Panc1 (cell line): ENCODE data around the gene KIAA0232. TPM values are rescaled to one million over a fixed set of nuclear protein-coding genes. Genes with fewer than 3 reads are reported as not detected.

Experiments used
- ATAC-seq: fragments of 200-7000 bp; cut with Tn5 transposase; 2 replicates; pipeline ENCODE4 v1.9.1; 2020; ENCODE audit warnings: mild to moderate bottlenecking, moderate library complexity
- BruUV-seq: library from RNA; stranded (reverse); fragments of 400-500 nt; replicated peaks from 2 replicates; lab custom pipeline; 2021; lab: Mats Ljungman, UMichigan
- CTCF ChIA-PET: fragments of 300-600 bp; sonication (Branson Sonifier 250); formaldehyde crosslinking; loops from one replicate; lab custom pipeline; 2022; ENCODE audit warnings: antibody characterized with exemption; lab: Charles Lee
- POLR2A ChIA-PET: fragments of 300-600 bp; sonication (Branson Sonifier 250); formaldehyde crosslinking; loops from one replicate; lab custom pipeline; 2022; ENCODE audit warnings: antibody characterized with exemption; lab: Charles Lee
- DNase-seq: peaks from one replicate; pipeline ENCODE4 v3.0.0-alpha.2; 2010; ENCODE audit warnings: low read depth, low spot score
- H3K27ac ChIP-seq: 2 replicates; pipeline ENCODE4 v1.5.1; 2011; ENCODE audit warnings: mild to moderate bottlenecking, low read length, inconsistent platforms
- H3K27me3 ChIP-seq: fragments of 200-500 bp; sonication (Bioruptor generic); 2 replicates; pipeline ENCODE4 v1.6.0; 2014; ENCODE audit warnings: low read length, inconsistent platforms; ENCODE audit not compliant: control insufficient read depth, insufficient read depth
- H3K36me3 ChIP-seq: fragments of 200-500 bp; sonication (Bioruptor generic); 2 replicates; pipeline ENCODE4 v1.5.1; 2014; ENCODE audit warnings: inconsistent platforms, mild to moderate bottlenecking, low read length, moderate library complexity; ENCODE audit not compliant: control insufficient read depth, insufficient read depth
- H3K4me1 ChIP-seq: 2 replicates; pipeline ENCODE4 v1.5.1; 2011; ENCODE audit warnings: inconsistent platforms, mild to moderate bottlenecking, low read length, moderate library complexity; ENCODE audit not compliant: control insufficient read depth, insufficient read depth
- H3K4me3 ChIP-seq, 2 experiments: 2 replicates each; pipeline ENCODE4 v1.5.1; 2011 to 2012; ENCODE audit warnings: low read depth in 2 of 2, low read length in 2 of 2, mild to moderate bottlenecking in 2 of 2, inconsistent platforms in 1 of 2, moderate library complexity in 1 of 2
- H3K9me3 ChIP-seq: fragments of 200-500 bp; sonication (Bioruptor generic); 2 replicates; pipeline ENCODE4 v1.5.1; 2014; ENCODE audit warnings: low read depth, mild to moderate bottlenecking, inconsistent platforms, low read length, moderate library complexity; ENCODE audit not compliant: control insufficient read depth, insufficient read depth
- CTCF ChIP-seq: fragments of 450-650 bp; IDR thresholded peaks from 2 replicates; pipeline ENCODE4 v1.5.1; 2017; ENCODE audit warnings: mild to moderate bottlenecking
- POLR2AphosphoS5 ChIP-seq: IDR thresholded peaks from 2 replicates; pipeline ENCODE4 v1.6.1; 2012; ENCODE audit warnings: mild to moderate bottlenecking, low read depth, low read length, moderate library complexity
- REST ChIP-seq, 2 experiments: IDR thresholded peaks; 2 replicates each; pipeline ENCODE4 v1.6.1; 2011 to 2012; ENCODE audit warnings: low read depth in 2 of 2, control low read depth in 1 of 2, low read length in 1 of 2, mild to moderate bottlenecking in 1 of 2, moderate library complexity in 1 of 2; ENCODE audit not compliant: insufficient read depth in 1 of 2
- SIN3A ChIP-seq: IDR thresholded peaks from 2 replicates; pipeline ENCODE4 v1.6.1; 2012; ENCODE audit warnings: low read depth, mild to moderate bottlenecking, low read length, moderate library complexity, borderline replicate concordance; ENCODE audit not compliant: insufficient read depth
- TCF7L2 ChIP-seq: IDR thresholded peaks from 2 replicates; pipeline ENCODE4 v1.6.1; 2011; ENCODE audit warnings: mild to moderate bottlenecking, low read depth, low read length, inconsistent platforms
- in situ Hi-C: cut with HindIII; loops from 2 replicates; pipeline ENCODE4 v1.10.0; 2016; ENCODE audit warnings: low sequenced_read_pairs, low pct_unique_long_range_greater_than_20kb
- intact Hi-C: fragments of 100-400 bp; cut with micrococcal nuclease; formaldehyde crosslinking; loops from one replicate; pipeline ENCODE4 v1.10.0; 2022; ENCODE audit not compliant: unreplicated experiment
- total RNA-seq: library from RNA; stranded (reverse); gene quantifications from one replicate; pipeline ENCODE4 v1.2.1, GENCODE V29; 2021; ENCODE audit not compliant: unreplicated experiment

Gene KIAA0232
- total RNA-seq, 1 experiment from 2014 or later, result 20.2 TPM

GRCh38 chr4:6898763-6899162 lies 116.2 kb downstream of the KIAA0232 start:
- no peaks in the 10 kb centered on the region for H3K9me3 ChIP-seq
- no peaks in the 10 kb centered on the region for H3K27me3 ChIP-seq
- in situ Hi-C loops, result no loop called here
- no peaks in the 10 kb centered on the region for H3K36me3 ChIP-seq
- TF ChIP-seq CTCF (no peak), REST (IDR thresholded peaks at IDR 0.05; ENCODE audit: insufficient read depth in 1 of 2, low read depth in 2 of 2, low read length in 1 of 2) (no peak), POLR2AphosphoS5 (no peak), SIN3A (no peak), TCF7L2 (no peak)
- no peak overlapping the region for H3K4me3 ChIP-seq
- no peak for ATAC-seq
- H3K27ac ChIP-seq, result no peak overlapping the region
- H3K4me1 ChIP-seq, result no peaks in the 10 kb centered on the region
- intact Hi-C loops, result no loop called here
- no peak for DNase-seq
- POLR2A ChIA-PET, result no interaction called here
- no TSS peak for BruUV-seq
- CTCF ChIA-PET, result no interaction called here

DNA sequence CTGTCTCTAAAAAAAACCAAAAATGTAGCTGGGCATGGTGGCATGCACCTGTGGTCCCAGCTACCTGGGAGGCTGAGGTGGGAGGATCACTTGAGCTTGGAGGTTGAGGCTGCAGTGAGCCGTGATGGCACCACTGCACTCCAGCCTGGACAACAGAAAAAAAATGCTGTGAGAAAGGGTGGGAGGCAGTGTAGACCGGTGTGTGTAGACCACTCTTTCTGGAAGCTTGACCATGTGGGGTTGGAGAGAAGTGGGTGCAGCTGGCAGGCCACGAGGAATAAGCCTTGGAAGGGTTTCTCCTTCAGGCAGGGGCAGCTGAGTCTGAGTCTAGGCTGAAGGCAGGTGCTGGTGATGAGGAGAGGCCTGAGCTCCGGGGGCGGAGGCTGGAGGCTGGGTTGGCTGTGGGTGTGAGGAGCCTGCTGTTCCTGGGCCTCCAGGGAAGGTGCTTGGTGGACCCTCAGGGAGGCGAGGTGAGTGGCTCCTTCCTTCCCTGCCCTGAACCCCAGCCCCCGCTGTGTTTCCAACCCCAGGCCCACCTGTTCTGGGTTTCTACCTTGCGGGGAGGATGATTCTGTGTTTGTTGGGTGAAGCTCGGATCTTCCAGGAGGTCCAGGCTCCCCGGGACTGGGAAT lies 117.8 kb downstream of the KIAA0232 start:
- POLR2A ChIA-PET, result no interaction called here
- BruUV-seq, result no TSS peak
- ATAC-seq, result 0 out of 2 replicates have a peak, but pooled peaks have one; percentile 36
- Histone ChIP-seq H3K36me3 (no peaks in the 10 kb centered on the region), H3K27ac (no peak overlapping the region), H3K4me1 (no peaks in the 10 kb centered on the region), H3K9me3 (no peaks in the 10 kb centered on the region), H3K27me3 (no peaks in the 10 kb centered on the region), H3K4me3 (no peak overlapping the region)
- TF ChIP-seq SIN3A (no peak), REST (IDR thresholded peaks at IDR 0.05; ENCODE audit: insufficient read depth in 1 of 2, low read depth in 2 of 2, low read length in 1 of 2) (no peak), CTCF (no peak), TCF7L2 (no peak), POLR2AphosphoS5 (no peak)
- in situ Hi-C loops (no loop called here), intact Hi-C loops (no loop called here)
- CTCF ChIA-PET, result no interaction called here
- DNase-seq, result no peak
